Neural cell (in vitro differentiated cells): Measurements from ENCODE around the gene RNF19B. TPM values are rescaled to one million over a fixed set of nuclear protein-coding genes. Genes with fewer than 3 reads are reported as not detected.

Experiments used
- H2AFZ ChIP-seq: fragments of 200-600, 300-800 bp; sonication (generic), shearing (Covaris generic); 2 replicates; pipeline ENCODE4 v1.6.0; 2014; ENCODE audit warnings: low read depth, mild to moderate bottlenecking, antibody characterized with exemption, low read length, moderate library complexity
- H3F3A ChIP-seq: fragments of 200-600 bp; shearing (Covaris generic); 2 replicates; pipeline ENCODE4 v1.6.1; 2016; ENCODE audit warnings: mild to moderate bottlenecking, moderate library complexity, mixed read lengths, antibody characterized with exemption, low read length; ENCODE audit not compliant: insufficient read depth, poor library complexity, severe bottlenecking
- H3K27ac ChIP-seq: fragments of 200-600, 300-800 bp; sonication (generic), shearing (Covaris generic); 2 replicates; pipeline ENCODE4 v1.5.1; 2014; ENCODE audit warnings: mild to moderate bottlenecking, low read length, moderate library complexity
- H3K27me3 ChIP-seq: fragments of 300-800, 200-600 bp; sonication (generic), shearing (Covaris generic); 2 replicates; pipeline ENCODE4 v1.6.0; 2014; ENCODE audit warnings: mild to moderate bottlenecking, low read depth, low read length, moderate library complexity; ENCODE audit not compliant: insufficient read depth
- H3K36me3 ChIP-seq: fragments of 300-800, 200-600 bp; sonication (generic), shearing (Covaris generic); 2 replicates; pipeline ENCODE4 v1.5.1; 2014; ENCODE audit warnings: mild to moderate bottlenecking, antibody characterized with exemption, low read length, moderate library complexity; ENCODE audit not compliant: insufficient read depth
- H3K4me2 ChIP-seq: fragments of 300-800, 200-600 bp; sonication (generic), shearing (Covaris generic); 2 replicates; pipeline ENCODE4 v1.6.0; 2014; ENCODE audit warnings: mild to moderate bottlenecking, low read length
- H3K4me3 ChIP-seq: fragments of 300-800, 200-600 bp; sonication (generic), shearing (Covaris generic); 2 replicates; pipeline ENCODE4 v1.5.1; 2014; ENCODE audit warnings: mild to moderate bottlenecking, low read length, moderate library complexity
- H3K79me2 ChIP-seq: fragments of 200-600 bp; shearing (Covaris generic); replicated peaks from 2 replicates; pipeline ENCODE4 v1.6.0; 2014; ENCODE audit warnings: mild to moderate bottlenecking, low read length, moderate library complexity; ENCODE audit not compliant: insufficient read depth
- H3K9ac ChIP-seq: fragments of 300-800, 200-600 bp; sonication (generic), shearing (Covaris generic); 2 replicates; pipeline ENCODE4 v1.6.1; 2016; ENCODE audit warnings: mild to moderate bottlenecking, low read length, mixed read lengths
- H3K9me2 ChIP-seq: fragments of 200-600 bp; shearing (Covaris generic); 2 replicates; pipeline ENCODE4 v1.6.1; 2016; ENCODE audit warnings: mild to moderate bottlenecking, low read length, mixed read lengths; ENCODE audit not compliant: insufficient read depth
- H3K9me3 ChIP-seq: fragments of 200-600, 300-800 bp; sonication (generic), shearing (Covaris generic); 2 replicates; pipeline ENCODE4 v1.6.1; 2016; ENCODE audit warnings: mild to moderate bottlenecking, mixed run types, low read length, moderate library complexity, mixed read lengths
- H4K20me1 ChIP-seq: fragments of 200-600 bp; shearing (Covaris generic); 2 replicates; pipeline ENCODE4 v1.6.1; 2016; ENCODE audit warnings: mild to moderate bottlenecking, mixed run types; ENCODE audit not compliant: insufficient read depth
- CTCF ChIP-seq: fragments of 450-650 bp; IDR thresholded peaks from 2 replicates; pipeline ENCODE4 v1.5.1; 2014; ENCODE audit warnings: antibody characterized with exemption, mild to moderate bottlenecking, moderate library complexity; ENCODE audit not compliant: poor library complexity, severe bottlenecking
- EP300 ChIP-seq: fragments of 450-650 bp; conservative IDR thresholded peaks from 2 replicates; pipeline ENCODE4 v1.6.1; 2014; ENCODE audit warnings: antibody characterized with exemption, mild to moderate bottlenecking, moderate library complexity; ENCODE audit not compliant: poor library complexity, severe bottlenecking
- EZH2 ChIP-seq: fragments of 200-600, 300-800 bp; shearing (Covaris generic), sonication (generic); IDR thresholded peaks from 2 replicates; pipeline ENCODE4 v1.6.1; 2014; ENCODE audit warnings: antibody characterized with exemption, low read length, borderline replicate concordance, mild to moderate bottlenecking; ENCODE audit not compliant: insufficient read depth, poor library complexity, severe bottlenecking
- MXI1 ChIP-seq: fragments of 450-650 bp; conservative IDR thresholded peaks from 2 replicates; pipeline ENCODE4 v1.6.1; 2014; ENCODE audit warnings: antibody characterized with exemption, mild to moderate bottlenecking; ENCODE audit not compliant: poor library complexity, severe bottlenecking
- POLR2AphosphoS5 ChIP-seq: IDR thresholded peaks from 2 replicates; pipeline ENCODE4 v1.6.1; 2012
- RAD21 ChIP-seq: fragments of 450-650 bp; conservative IDR thresholded peaks from 2 replicates; pipeline ENCODE4 v1.6.1; 2014; ENCODE audit warnings: antibody characterized with exemption, mild to moderate bottlenecking, moderate library complexity
- REST ChIP-seq: IDR thresholded peaks from 2 replicates; pipeline ENCODE4 v1.6.1; 2012; ENCODE audit warnings: borderline replicate concordance
- SMC3 ChIP-seq: fragments of 450-650 bp; conservative IDR thresholded peaks from 2 replicates; pipeline ENCODE4 v1.6.1; 2014; ENCODE audit warnings: antibody characterized with exemption, mild to moderate bottlenecking, moderate library complexity; ENCODE audit not compliant: poor library complexity
- TAF1 ChIP-seq: IDR thresholded peaks from 2 replicates; pipeline ENCODE4 v1.6.1; 2012; ENCODE audit warnings: low read depth
- polyA plus RNA-seq: library from polyadenylated mRNA; depleted of rRNA; stranded (reverse); fragments of >200 nt; gene quantifications from 2 replicates; pipeline ENCODE4 v1.2.3, GENCODE V29; 2014

Gene RNF19B
- polyA plus RNA-seq, 1 donor from 2014 or later: 22.1 TPM

- no peak for TF ChIP-seq REST
These were observed 46.5 kb upstream of the RNF19B start (continued) for GRCh38 chr1:33010932-33011731.

- no peaks in the 10 kb centered on the region for H3F3A ChIP-seq
- no peak overlapping the region for H3K4me3 ChIP-seq
- H3K9ac ChIP-seq: no peak overlapping the region
- no peaks in the 10 kb centered on the region for H3K9me2 ChIP-seq
- no peaks in the 10 kb centered on the region for H3K27me3 ChIP-seq
- H3K79me2 ChIP-seq: no peaks in the 10 kb centered on the region
- H3K4me2 ChIP-seq: no peak overlapping the region
- peaks cover 10% of the 10 kb centered on the region for H3K36me3 ChIP-seq
- H3K27ac ChIP-seq: no peak overlapping the region
- TF ChIP-seq RAD21 (no peak), TAF1 (no peak), EZH2 (no peak), MXI1 (no peak), CTCF (no peak), EP300 (no peak), REST (no peak), POLR2AphosphoS5 (no peak), SMC3 (no peak)
- H2AFZ ChIP-seq: no peak overlapping the region
- no peaks in the 10 kb centered on the region for H4K20me1 ChIP-seq
- no peaks in the 10 kb centered on the region for H3K9me3 ChIP-seq
These were observed 45.0 kb upstream of the RNF19B start for GRCh38 chr1:33009561-33009960.
